Measurements from ENCODE around the gene HLA-DQA2. TPM values are rescaled to one million over a fixed set of nuclear protein-coding genes. Genes with fewer than 3 reads are reported as not detected.
"Not testable (repeated sequence)": the region's sequence is repeated elsewhere in the genome, so short reads cannot be mapped to it uniquely, and the experiment has no call there.

HLA-DQA2 gene
- total RNA-seq: 1 to 10 TPM in 1 of 4 donors, under 1 TPM in 2, not detected in 1; 0.56 to 2.4 (median 0.96) TPM

DNA sequence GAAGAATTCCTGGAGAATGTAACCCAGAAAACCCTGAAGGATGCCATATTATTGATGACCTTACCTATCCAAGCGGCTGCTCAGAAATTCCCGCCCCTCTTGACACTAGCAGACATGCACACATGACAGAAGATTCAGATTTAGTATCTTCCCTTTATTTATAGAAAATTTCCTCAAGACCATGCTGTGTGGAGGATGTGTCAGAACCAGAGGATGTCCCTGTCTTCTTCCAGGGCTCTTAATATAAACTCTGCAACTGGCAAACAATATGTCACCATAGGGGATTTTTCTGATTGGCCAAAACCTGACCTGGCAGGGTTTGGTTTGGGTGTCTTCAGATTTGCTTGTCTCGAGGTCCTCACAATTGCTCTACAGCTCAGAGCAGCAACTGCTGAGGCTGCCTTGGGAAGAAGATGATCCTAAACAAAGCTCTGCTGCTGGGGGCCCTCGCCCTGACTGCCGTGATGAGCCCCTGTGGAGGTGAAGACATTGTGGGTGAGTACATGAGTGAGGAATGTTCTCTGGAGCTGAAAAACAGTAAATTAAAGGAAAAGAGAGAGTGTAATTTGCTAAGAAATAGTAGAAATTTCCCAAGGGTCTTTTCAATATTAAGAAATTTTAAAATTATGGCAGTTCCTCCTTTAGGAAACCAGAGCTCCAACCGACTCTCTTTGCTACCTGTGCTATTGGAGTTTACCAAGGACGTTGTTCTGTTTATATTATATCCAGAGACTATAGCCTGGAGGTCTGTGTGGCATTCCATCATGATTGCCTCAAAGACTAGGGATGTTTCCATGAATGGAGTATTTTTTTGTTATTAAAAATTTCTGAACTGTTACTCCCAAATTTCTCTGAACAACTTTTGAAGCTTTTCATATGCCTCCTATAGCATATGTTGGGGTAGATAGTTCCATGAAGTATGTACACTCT is at the start of gene HLA-DQA2:
TSS of gene HLA-DQA2 (plus strand) at position 361 of the 930 bp plus-strand sequence. CDS start at position 414, 53 bp downstream.
- ATAC-seq (ENCODE audit: low FRiP score): no peak

GRCh38 chr6:32692019-32692418 is 49.2 kb upstream of the HLA-DQA2 start:
- no peak for DNase-seq (ENCODE audit: low spot score)
- ATAC-seq (ENCODE audit: low FRiP score): no peak

More for the DNA sequence above, at the start of gene HLA-DQA2:
- TF ChIP-seq, protein P1, sequence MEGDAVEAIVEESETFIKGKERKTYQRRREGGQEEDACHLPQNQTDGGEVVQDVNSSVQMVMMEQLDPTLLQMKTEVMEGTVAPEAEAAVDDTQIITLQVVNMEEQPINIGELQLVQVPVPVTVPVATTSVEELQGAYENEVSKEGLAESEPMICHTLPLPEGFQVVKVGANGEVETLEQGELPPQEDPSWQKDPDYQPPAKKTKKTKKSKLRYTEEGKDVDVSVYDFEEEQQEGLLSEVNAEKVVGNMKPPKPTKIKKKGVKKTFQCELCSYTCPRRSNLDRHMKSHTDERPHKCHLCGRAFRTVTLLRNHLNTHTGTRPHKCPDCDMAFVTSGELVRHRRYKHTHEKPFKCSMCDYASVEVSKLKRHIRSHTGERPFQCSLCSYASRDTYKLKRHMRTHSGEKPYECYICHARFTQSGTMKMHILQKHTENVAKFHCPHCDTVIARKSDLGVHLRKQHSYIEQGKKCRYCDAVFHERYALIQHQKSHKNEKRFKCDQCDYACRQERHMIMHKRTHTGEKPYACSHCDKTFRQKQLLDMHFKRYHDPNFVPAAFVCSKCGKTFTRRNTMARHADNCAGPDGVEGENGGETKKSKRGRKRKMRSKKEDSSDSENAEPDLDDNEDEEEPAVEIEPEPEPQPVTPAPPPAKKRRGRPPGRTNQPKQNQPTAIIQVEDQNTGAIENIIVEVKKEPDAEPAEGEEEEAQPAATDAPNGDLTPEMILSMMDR (IDR thresholded peaks at IDR 0.05): no peak
- no peak for DNase-seq (ENCODE audit: low spot score)

DNA sequence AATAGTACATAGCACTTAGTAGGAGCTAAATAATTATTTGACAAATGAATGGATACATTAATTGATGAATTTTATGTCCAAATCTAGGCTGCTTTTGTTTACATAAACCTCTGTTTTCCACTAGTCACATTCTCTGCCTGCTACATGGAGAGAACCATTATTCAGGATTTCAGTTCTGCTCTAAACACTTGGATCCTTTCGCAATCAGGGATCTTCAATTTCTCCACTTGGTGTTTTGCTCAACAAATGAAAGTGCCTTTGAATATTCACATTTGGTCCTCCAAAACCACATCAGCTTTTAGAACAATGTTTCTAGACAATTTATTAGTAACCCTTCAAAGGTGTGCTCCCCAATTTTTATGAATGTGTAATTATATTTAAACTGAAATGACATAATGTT is 44.2 kb upstream of the HLA-DQA2 start:
- DNase-seq (ENCODE audit: low spot score) (no peak), ATAC-seq (ENCODE audit: low FRiP score) (no peak)
- TF ChIP-seq, protein P1 (IDR thresholded peaks at IDR 0.05): no peak

More at GRCh38 chr6:32692019-32692418, 49.2 kb upstream of the HLA-DQA2 start:
- TF ChIP-seq, protein P1 (IDR thresholded peaks at IDR 0.05): no peak

- ATAC-seq (ENCODE audit: low FRiP score) (peak; percentile 83), DNase-seq (ENCODE audit: low spot score) (no peak)
- TF ChIP-seq, protein P1 (IDR thresholded peaks at IDR 0.05): peak in 1 of 3 donors; percentile 56
Measured at GRCh38 chr6:32700391-32701040, 40.7 kb upstream of the HLA-DQA2 start.

- TF ChIP-seq, protein P1 (IDR thresholded peaks at IDR 0.05): no peak
- DNase-seq (ENCODE audit: low spot score) (no peak), ATAC-seq (ENCODE audit: low FRiP score) (no peak)
Measured at GRCh38 chr6:32703347-32703746, 37.8 kb upstream of the HLA-DQA2 start.

- DNase-seq (ENCODE audit: low spot score); ATAC-seq (ENCODE audit: low FRiP score): not testable (repeated sequence)
Measured at GRCh38 chr6:32705164-32705563, 36.0 kb upstream of the HLA-DQA2 start.

DNA sequence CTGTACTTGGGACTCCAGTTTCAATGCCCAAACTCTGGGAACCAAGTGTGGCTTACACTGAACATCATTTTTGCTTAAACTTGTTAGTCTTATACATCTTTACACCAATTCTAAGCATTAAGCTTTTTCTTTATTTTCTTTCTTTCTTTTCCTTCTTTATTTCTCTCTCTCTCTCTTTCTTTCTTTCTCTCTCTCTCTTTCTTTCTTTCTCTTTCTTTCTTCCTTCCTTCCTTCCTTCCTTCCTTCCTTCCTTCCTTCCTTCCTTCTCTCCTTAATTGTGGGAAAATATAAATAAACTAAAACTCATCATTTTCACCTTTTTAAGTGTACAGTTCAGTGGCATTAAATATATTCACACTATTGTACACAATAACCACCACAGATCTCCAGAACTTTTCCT is 31.6 kb upstream of the HLA-DQA2 start:
- ATAC-seq (ENCODE audit: low FRiP score): no peak

More for the DNA sequence above, 31.6 kb upstream of the HLA-DQA2 start:
- TF ChIP-seq, protein P1 (IDR thresholded peaks at IDR 0.05): no peak
- no peak for DNase-seq (ENCODE audit: low spot score)

Data from omental fat pad (tissue), 4 donors.